Fibroblast of upper back skin (primary cell): ENCODE results near the gene LSP1.
A peak's percentile ranks its signal among the peaks of the same experiment; 100 is the strongest.

Experiments
- DNase-seq: peaks from one replicate; pipeline ENCODE4 v3.0.0-alpha.2; 2013

Gene LSP1

GRCh38 chr11:1838077-1838425, 14.8 kb upstream of the LSP1 start:
- no peak for DNase-seq

GRCh38 chr11:1838426-1839144, 14.3 kb upstream of the LSP1 start, which contains the start of gene TNNI2:
TSS of gene TNNI2 (plus strand) at chr11:1838981. CDS start at chr11:1839697, 716 bp downstream.
- no peak for DNase-seq

GRCh38 chr11:1839204-1839923, 13.5 kb upstream of the LSP1 start:
- no peak for DNase-seq

GRCh38 chr11:1839924-1840779, 12.7 kb upstream of the LSP1 start:
- DNase-seq: no peak

- no peak for DNase-seq
Observed at GRCh38 chr11:1840780-1841480, 12.0 kb upstream of the LSP1 start.

- no peak for DNase-seq
Observed at GRCh38 chr11:1841511-1842148, 11.3 kb upstream of the LSP1 start.

- no peak for DNase-seq
Observed at GRCh38 chr11:1842149-1843097, 10.5 kb upstream of the LSP1 start.

- no peak for DNase-seq
Observed at GRCh38 chr11:1843098-1843473, 9.8 kb upstream of the LSP1 start.

- DNase-seq: no peak
Observed at GRCh38 chr11:1843796-1844195, 9.1 kb upstream of the LSP1 start.

GRCh38 chr11:1844221-1845094, 8.4 kb upstream of the LSP1 start:
- DNase-seq: no peak

- DNase-seq: no peak
Observed at GRCh38 chr11:1845095-1845429, 7.8 kb upstream of the LSP1 start.

GRCh38 chr11:1845561-1846452, 7.1 kb upstream of the LSP1 start:
- no peak for DNase-seq

GRCh38 chr11:1846453-1846932, 6.4 kb upstream of the LSP1 start:
- no peak for DNase-seq

GRCh38 chr11:1847006-1847735, 5.7 kb upstream of the LSP1 start:
- DNase-seq: no peak

GRCh38 chr11:1847926-1848639, 4.8 kb upstream of the LSP1 start:
- peak; percentile 6 for DNase-seq

- DNase-seq: no peak
Observed at GRCh38 chr11:1848640-1849430, 4.0 kb upstream of the LSP1 start.
